Measurements from ENCODE around the gene BAZ2B.
"Not testable (repeated sequence)": the region's sequence is repeated elsewhere in the genome, so short reads cannot be mapped to it uniquely, and the experiment has no call there.

DNA sequence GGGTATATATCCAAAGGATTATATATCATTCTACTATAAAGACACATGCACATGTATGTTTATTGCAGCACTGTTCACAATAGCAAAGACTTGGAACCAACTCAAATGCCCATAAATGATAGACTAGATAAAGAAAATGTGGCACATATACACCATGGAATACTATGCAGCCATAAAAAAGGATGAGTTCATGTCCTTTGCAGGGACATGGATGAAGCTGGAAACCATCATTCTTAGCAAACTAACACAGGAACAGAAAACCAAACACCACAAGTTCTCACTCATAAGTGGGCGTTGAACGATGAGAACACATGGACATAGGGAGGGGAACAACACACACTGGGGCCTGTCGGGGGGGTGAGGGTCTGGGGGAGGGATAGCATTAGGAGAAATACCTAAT, 254.7 kb downstream of the BAZ2B start:
- TF ChIP-seq, protein P1, sequence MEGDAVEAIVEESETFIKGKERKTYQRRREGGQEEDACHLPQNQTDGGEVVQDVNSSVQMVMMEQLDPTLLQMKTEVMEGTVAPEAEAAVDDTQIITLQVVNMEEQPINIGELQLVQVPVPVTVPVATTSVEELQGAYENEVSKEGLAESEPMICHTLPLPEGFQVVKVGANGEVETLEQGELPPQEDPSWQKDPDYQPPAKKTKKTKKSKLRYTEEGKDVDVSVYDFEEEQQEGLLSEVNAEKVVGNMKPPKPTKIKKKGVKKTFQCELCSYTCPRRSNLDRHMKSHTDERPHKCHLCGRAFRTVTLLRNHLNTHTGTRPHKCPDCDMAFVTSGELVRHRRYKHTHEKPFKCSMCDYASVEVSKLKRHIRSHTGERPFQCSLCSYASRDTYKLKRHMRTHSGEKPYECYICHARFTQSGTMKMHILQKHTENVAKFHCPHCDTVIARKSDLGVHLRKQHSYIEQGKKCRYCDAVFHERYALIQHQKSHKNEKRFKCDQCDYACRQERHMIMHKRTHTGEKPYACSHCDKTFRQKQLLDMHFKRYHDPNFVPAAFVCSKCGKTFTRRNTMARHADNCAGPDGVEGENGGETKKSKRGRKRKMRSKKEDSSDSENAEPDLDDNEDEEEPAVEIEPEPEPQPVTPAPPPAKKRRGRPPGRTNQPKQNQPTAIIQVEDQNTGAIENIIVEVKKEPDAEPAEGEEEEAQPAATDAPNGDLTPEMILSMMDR (IDR thresholded peaks at IDR 0.05; ENCODE audit: insufficient read depth, low read depth, low read length) = not testable (repeated sequence)
- not testable (repeated sequence) for TF ChIP-seq EZH2 (IDR thresholded peaks at IDR 0.05; ENCODE audit: insufficient read depth, low read length)

Measured in astrocyte (in vitro differentiated cells and primary cell).